PC-9 (cell line): Measurements from ENCODE around the gene IFT81. TPM values are rescaled to one million over a fixed set of nuclear protein-coding genes. Genes with fewer than 3 reads are reported as not detected.

Experiments used
- BruUV-seq: library from RNA; stranded (reverse); fragments of 400-500 nt; replicated peaks from 2 replicates; lab custom pipeline; 2021; lab: Mats Ljungman, UMichigan
- CTCF ChIA-PET: fragments of 300-600 bp; sonication (Branson Sonifier 250); formaldehyde crosslinking; loops from one replicate; lab custom pipeline; 2022; ENCODE audit warnings: antibody characterized with exemption; lab: Charles Lee
- POLR2A ChIA-PET: fragments of 300-600 bp; sonication (Branson Sonifier 250); formaldehyde crosslinking; loops from one replicate; lab custom pipeline; 2022; ENCODE audit warnings: antibody characterized with exemption; ENCODE audit not compliant: unreplicated experiment; lab: Charles Lee
- DNase-seq, 2 experiments: peaks; one replicate each; pipeline versions ENCODE4 v3.0.0 to v3.0.0-alpha.2; 2015 to 2022; ENCODE audit warnings: mixed read lengths in 1 of 2
- H2AFZ ChIP-seq: fragments of 200-600 bp; sonication (generic); 2 replicates; pipeline ENCODE4 v1.8.1; 2017; ENCODE audit warnings: antibody characterized with exemption
- H3F3A ChIP-seq: fragments of 200-600 bp; sonication (generic); 2 replicates; pipeline ENCODE4 v1.8.1; 2017; ENCODE audit warnings: antibody characterized with exemption, mild to moderate bottlenecking, low read depth; ENCODE audit not compliant: insufficient read depth
- H3K27ac ChIP-seq: fragments of 200-600 bp; sonication (generic); 2 replicates; pipeline ENCODE4 v1.6.1; 2016; ENCODE audit warnings: mixed run types
- H3K27me3 ChIP-seq: fragments of 200-600 bp; sonication (generic); 2 replicates; pipeline ENCODE4 v1.6.1; 2016; ENCODE audit warnings: low read depth, mixed run types; ENCODE audit not compliant: insufficient read depth
- H3K36me3 ChIP-seq: fragments of 200-600 bp; sonication (generic); 2 replicates; pipeline ENCODE4 v1.6.1; 2016; ENCODE audit warnings: low read depth, mixed run types
- H3K4me1 ChIP-seq: fragments of 200-600 bp; sonication (generic); replicated peaks from 2 replicates; pipeline ENCODE4 v1.6.1; 2016; ENCODE audit warnings: mixed run types; ENCODE audit not compliant: insufficient read depth
- H3K4me2 ChIP-seq: fragments of 200-600 bp; sonication (generic); 2 replicates; pipeline ENCODE4 v1.6.1; 2017; ENCODE audit warnings: mixed run types
- H3K4me3 ChIP-seq: fragments of 200-600 bp; sonication (generic); 2 replicates; pipeline ENCODE4 v1.6.1; 2016; ENCODE audit warnings: mixed run types
- H3K79me2 ChIP-seq: fragments of 200-600 bp; sonication (generic); 2 replicates; pipeline ENCODE4 v1.6.1; 2017; ENCODE audit warnings: low read depth, mixed run types
- H3K9me2 ChIP-seq: fragments of 200-600 bp; sonication (generic); 2 replicates; pipeline ENCODE4 v1.8.1; 2017; ENCODE audit warnings: mild to moderate bottlenecking; ENCODE audit not compliant: insufficient read depth
- H3K9me3 ChIP-seq: fragments of 200-600 bp; sonication (generic); 2 replicates; pipeline ENCODE4 v1.8.1; 2016; ENCODE audit warnings: low read depth; ENCODE audit not compliant: insufficient read depth
- H4K20me1 ChIP-seq: fragments of 200-600 bp; sonication (generic); 2 replicates; pipeline ENCODE4 v1.8.1; 2017; ENCODE audit not compliant: insufficient read depth
- CTCF ChIP-seq: fragments of 200-600 bp; sonication (generic); conservative IDR thresholded peaks from 2 replicates; pipeline ENCODE4 v1.6.1; 2017; ENCODE audit warnings: mixed run types, antibody characterized with exemption, mild to moderate bottlenecking, moderate library complexity
- EZH2 ChIP-seq: fragments of 200-600 bp; sonication (generic); IDR thresholded peaks from 2 replicates; pipeline ENCODE4 v1.8.0; 2017; ENCODE audit warnings: antibody characterized with exemption, low read depth
- intact Hi-C: fragments of 100-400 bp; cut with micrococcal nuclease; formaldehyde crosslinking; loops from one replicate; pipeline ENCODE4 v1.10.0; 2022; ENCODE audit not compliant: unreplicated experiment
- total RNA-seq: library from RNA; stranded (reverse); gene quantifications from 2 replicates; pipeline ENCODE4 v1.2.3, GENCODE V29; 2021

The IFT81 gene
- total RNA-seq, 1 experiment from 2014 or later = 19.3 TPM

- no peak for DNase-seq
- no peaks in the 10 kb centered on the region for H3K36me3 ChIP-seq
- H2AFZ ChIP-seq = no peak overlapping the region
- no peak overlapping the region for H3K4me3 ChIP-seq
- H3K79me2 ChIP-seq = no peaks in the 10 kb centered on the region
- H3K9me2 ChIP-seq = no peaks in the 10 kb centered on the region
- TF ChIP-seq CTCF = no peak
- TF ChIP-seq EZH2 = no peak
- no TSS peak for BruUV-seq
- H3K27me3 ChIP-seq = no peaks in the 10 kb centered on the region
- H3F3A ChIP-seq = peaks cover 6% of the 10 kb centered on the region; the same call in 1 of the 2 replicates
- peaks cover 8% of the 10 kb centered on the region for H3K4me1 ChIP-seq
- ChIA-PET CTCF (interaction anchor here (0.6 kb wide), 1 partner anchor 12 kb away, joined by 4 read pairs; no protein-coding TSS in a partner anchor), POLR2A (interaction anchor here (0.6 kb wide), 2 partner anchors 23 to 207 kb away, joined by 4 to 5 read pairs; no protein-coding TSS in a partner anchor)
- H3K9me3 ChIP-seq = no peaks in the 10 kb centered on the region
- intact Hi-C loops = no loop called here
- no peak overlapping the region for H3K4me2 ChIP-seq
- H3K27ac ChIP-seq = no peak overlapping the region
- H4K20me1 ChIP-seq = no peaks in the 10 kb centered on the region
Observed at GRCh38 chr12:110256780-110257431, 132.7 kb downstream of the IFT81 start.

GRCh38 chr12:110258466-110258865 lies 134.3 kb downstream of the IFT81 start:
- ChIA-PET CTCF (no interaction called here), POLR2A (no interaction called here)
- no TSS peak for BruUV-seq
- H3K27ac ChIP-seq = no peak overlapping the region
- H3K79me2 ChIP-seq = no peaks in the 10 kb centered on the region
- H3F3A ChIP-seq = peaks cover 3% of the 10 kb centered on the region; the same call in 1 of the 2 replicates
- intact Hi-C loops = no loop called here
- no peak for TF ChIP-seq EZH2
- no peak for TF ChIP-seq CTCF
- H3K27me3 ChIP-seq = no peaks in the 10 kb centered on the region
- H3K4me3 ChIP-seq = no peak overlapping the region
- H4K20me1 ChIP-seq = no peaks in the 10 kb centered on the region
- H3K9me2 ChIP-seq = no peaks in the 10 kb centered on the region
- peaks cover 7% of the 10 kb centered on the region for H3K4me1 ChIP-seq
- no peaks in the 10 kb centered on the region for H3K9me3 ChIP-seq
- no peaks in the 10 kb centered on the region for H3K36me3 ChIP-seq
- H2AFZ ChIP-seq = no peak overlapping the region
- DNase-seq = no peak
- no peak overlapping the region for H3K4me2 ChIP-seq

GRCh38 chr12:110262442-110263388 lies 138.6 kb downstream of the IFT81 start:
- DNase-seq = peak in 1 of 2 experiments; percentile 19
- no peaks in the 10 kb centered on the region for H3K9me3 ChIP-seq
- H4K20me1 ChIP-seq = no peaks in the 10 kb centered on the region
- ChIA-PET POLR2A (no interaction called here), CTCF (interaction anchor here (0.5 kb wide), 1 partner anchor 153 kb away, joined by 12 read pairs; no protein-coding TSS in a partner anchor)
- H3K79me2 ChIP-seq = no peaks in the 10 kb centered on the region
- H3K9me2 ChIP-seq = no peaks in the 10 kb centered on the region
- no peak overlapping the region for H3K27ac ChIP-seq
- H2AFZ ChIP-seq = no peak overlapping the region
- H3K4me1 ChIP-seq = no peaks in the 10 kb centered on the region
- H3K4me2 ChIP-seq = no peak overlapping the region
- no TSS peak for BruUV-seq
- no peaks in the 10 kb centered on the region for H3K36me3 ChIP-seq
- no peaks in the 10 kb centered on the region for H3F3A ChIP-seq
- TF ChIP-seq EZH2 = no peak
- no peak for TF ChIP-seq CTCF
- H3K4me3 ChIP-seq = no peak overlapping the region
- H3K27me3 ChIP-seq = no peaks in the 10 kb centered on the region
- intact Hi-C loops = no loop called here
